ENCODE data around the gene CT45A2. TPM values are rescaled to one million over a fixed set of nuclear protein-coding genes. Genes with fewer than 3 reads are reported as not detected.
"Not testable (repeated sequence)": the region's sequence is repeated elsewhere in the genome, so short reads cannot be mapped to it uniquely, and the experiment has no call there.

CT45A2 gene
- total RNA-seq = not detected in 2 replicates

GRCh38 chrX:135819912-135820311 is at the start of gene CT45A2:
CT45A2 (minus strand) TSS chrX:135820012; CDS start chrX:135816265, 3,747 bp downstream.
- DNase-seq (ENCODE audit: low read depth, low spot score) = not testable (repeated sequence)

GRCh38 chrX:135854438-135854837 is 34.6 kb upstream of the CT45A2 start, which contains the start of gene CT45A8:
CT45A8 (minus strand) TSS chrX:135854538; CDS start chrX:135850783, 3,755 bp downstream.
- DNase-seq (ENCODE audit: low read depth, low spot score) = not testable (repeated sequence)

GRCh38 chrX:135837180-135837579 is 17.4 kb upstream of the CT45A2 start, which contains the start of gene CT45A7:
CT45A7 (minus strand) TSS chrX:135837280; CDS start chrX:135833533, 3,747 bp downstream.
- DNase-seq (ENCODE audit: low read depth, low spot score) = not testable (repeated sequence)

- DNase-seq (ENCODE audit: low read depth, low spot score) = not testable (repeated sequence)
Measured at GRCh38 chrX:135802687-135803086, 17.1 kb downstream of the CT45A2 start, which contains the start of gene CT45A6. CT45A6 (minus strand) TSS chrX:135802787; CDS start chrX:135798993, 3,794 bp downstream.

GRCh38 chrX:135785403-135785802 is 34.4 kb downstream of the CT45A2 start, which contains the start of gene CT45A5:
CT45A5 (minus strand) TSS chrX:135785503; CDS start chrX:135781729, 3,774 bp downstream.
- not testable (repeated sequence) for DNase-seq (ENCODE audit: low read depth, low spot score)

- DNase-seq (ENCODE audit: low read depth, low spot score) = not testable (repeated sequence)
Measured at GRCh38 chrX:135768091-135768490, 51.7 kb downstream of the CT45A2 start, which contains the start of gene CT45A3. CT45A3 (minus strand) TSS chrX:135768191; CDS start chrX:135764444, 3,747 bp downstream.

Other genes starting within 250 kb of the CT45A2 start
- gene CT45A1, start 106.4 kb downstream of the CT45A2 start, total RNA-seq = not detected in 2 replicates
- gene CT45A3, start 51.8 kb downstream of the CT45A2 start, total RNA-seq = not detected in 2 replicates
- gene CT45A5, start 34.5 kb downstream of the CT45A2 start, total RNA-seq = not detected in 2 replicates
- not detected in 2 replicates for gene CT45A6, start 17.2 kb downstream of the CT45A2 start, total RNA-seq
- gene CT45A7, start 17.3 kb upstream of the CT45A2 start, total RNA-seq = not detected in 2 replicates
- not detected in 2 replicates for gene CT45A8, start 34.5 kb upstream of the CT45A2 start, total RNA-seq
- gene CT45A9, start 51.8 kb upstream of the CT45A2 start, total RNA-seq = not detected in 2 replicates
- gene CT45A10, start 73.4 kb upstream of the CT45A2 start, total RNA-seq = not detected in 2 replicates
- gene SAGE1, start 73.7 kb upstream of the CT45A2 start, total RNA-seq = not detected in 2 replicates
- 6.3 and 9.2 TPM in 2 replicates for gene MMGT1, start 154.0 kb upstream of the CT45A2 start, total RNA-seq
- gene SLC9A6, start 165.4 kb upstream of the CT45A2 start, total RNA-seq = 18.3 and 21.1 TPM in 2 replicates

Data from pulmonary artery endothelial cell (primary cell).